Activated CD8-positive, alpha-beta memory T cell treated with anti-CD3 and anti-CD28 coated beads for 36 hours (primary cell): ENCODE results near the gene ADAP1. TPM values are rescaled to one million over a fixed set of nuclear protein-coding genes. Genes with fewer than 3 reads are reported as not detected.
"Not testable (repeated sequence)": the region's sequence is repeated elsewhere in the genome, so short reads cannot be mapped to it uniquely, and the experiment has no call there.

Experiments used
- CTCF ChIA-PET: fragments of 350-600 bp; sonication (Branson Sonifier 250); formaldehyde crosslinking; loops from one replicate; lab custom pipeline; 2021; ENCODE audit warnings: antibody characterized with exemption; lab: Charles Lee
- POLR2A ChIA-PET: fragments of 350-600 bp; sonication (Branson Sonifier 250); formaldehyde crosslinking; loops from one replicate; lab custom pipeline; 2021; ENCODE audit warnings: antibody characterized with exemption; lab: Charles Lee
- total RNA-seq, 2 experiments: library from RNA; stranded (reverse); gene quantifications; one replicate each; pipeline ENCODE4 v1.2.3, GENCODE V29; 2021

Gene ADAP1
- total RNA-seq, 2 experiments from 2014 or later = 68.9 to 69.1 TPM

- ChIA-PET POLR2A (interaction anchor here (1.0 kb wide), 1 partner anchor 43 kb away, joined by 5 read pairs; no protein-coding TSS in a partner anchor), CTCF (interaction anchor here (1.4 to 3.8 kb wide), 3 partner anchors 46 to 82 kb away, joined by 5 to 15 read pairs (median 7); partner anchors contain the start of gene COX19)
These were observed 44.0 kb downstream of the ADAP1 start for GRCh38 chr7:910441-910861.

GRCh38 chr7:909358-910329 lies 44.8 kb downstream of the ADAP1 start:
- ChIA-PET POLR2A (interaction anchor here (1.0 kb wide), 1 partner anchor 44 kb away, joined by 5 read pairs; no protein-coding TSS in a partner anchor), CTCF (interaction anchor here (1.0 to 3.8 kb wide), 6 partner anchors 14 to 156 kb away, joined by 3 to 15 read pairs (median 6); partner anchors contain the start of gene COX19)

- CTCF ChIA-PET = interaction anchor here (0.6 to 3.8 kb wide), 9 partner anchors 10 to 178 kb away, joined by 3 to 15 read pairs (median 4); partner anchors contain the start of gene COX19
- POLR2A ChIA-PET = not testable (repeated sequence)
These were observed 45.7 kb downstream of the ADAP1 start for GRCh38 chr7:908591-909357.

DNA sequence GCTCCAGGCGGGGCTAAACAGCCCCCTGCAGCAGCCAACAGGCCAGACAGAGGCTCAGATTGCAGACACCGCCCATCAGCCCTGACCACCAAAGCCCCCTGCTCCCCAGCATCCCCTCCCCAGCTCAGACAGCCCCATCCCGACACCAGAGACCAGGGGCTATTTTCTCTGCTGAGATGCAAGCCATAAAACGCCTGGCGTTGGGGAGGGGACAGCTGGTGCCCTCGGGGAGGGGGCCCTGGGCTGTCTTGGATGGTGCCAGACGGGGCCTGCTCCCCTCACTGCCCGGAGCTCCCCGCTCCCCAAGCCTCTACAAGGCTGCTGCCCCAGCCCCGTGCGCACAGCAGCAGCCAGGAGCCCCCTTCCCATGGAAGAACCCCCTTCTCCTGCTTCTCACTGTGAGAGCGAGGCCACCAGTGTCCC lies 46.3 kb downstream of the ADAP1 start:
- ChIA-PET POLR2A (no interaction called here), CTCF (interaction anchor here (0.6 to 3.8 kb wide), 12 partner anchors 10 to 178 kb away, joined by 3 to 15 read pairs (median 4); partner anchors contain the start of gene COX19)

GRCh38 chr7:907158-907980 lies 47.1 kb downstream of the ADAP1 start:
- ChIA-PET POLR2A (no interaction called here), CTCF (interaction anchor here (1.0 to 3.8 kb wide), 7 partner anchors 16 to 85 kb away, joined by 3 to 15 read pairs (median 5); partner anchors contain the start of gene COX19)

DNA sequence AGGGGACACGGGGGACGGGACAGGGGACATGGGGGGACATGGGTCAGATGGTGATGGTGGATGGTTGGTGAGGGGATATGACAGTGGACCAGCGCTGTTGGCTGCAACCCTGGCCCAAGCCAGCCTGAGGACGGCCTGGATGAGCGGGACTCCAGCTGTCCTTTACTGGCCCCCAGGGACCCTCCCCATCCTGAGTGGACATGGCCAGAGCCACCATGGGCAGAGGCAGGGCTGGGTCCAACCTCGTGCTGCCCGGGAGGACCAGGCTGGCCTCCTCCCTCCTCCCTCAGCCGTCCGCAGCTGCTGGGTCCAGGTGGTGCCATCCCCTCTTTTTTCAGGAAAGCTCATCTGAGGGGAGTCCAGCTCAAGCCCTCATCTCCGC lies 47.7 kb downstream of the ADAP1 start:
- POLR2A ChIA-PET = no interaction called here
- CTCF ChIA-PET = interaction anchor here (1.5 to 2.4 kb wide), 3 partner anchors 19 to 86 kb away, joined by 4 to 8 read pairs (median 5); partner anchors contain the start of gene COX19

DNA sequence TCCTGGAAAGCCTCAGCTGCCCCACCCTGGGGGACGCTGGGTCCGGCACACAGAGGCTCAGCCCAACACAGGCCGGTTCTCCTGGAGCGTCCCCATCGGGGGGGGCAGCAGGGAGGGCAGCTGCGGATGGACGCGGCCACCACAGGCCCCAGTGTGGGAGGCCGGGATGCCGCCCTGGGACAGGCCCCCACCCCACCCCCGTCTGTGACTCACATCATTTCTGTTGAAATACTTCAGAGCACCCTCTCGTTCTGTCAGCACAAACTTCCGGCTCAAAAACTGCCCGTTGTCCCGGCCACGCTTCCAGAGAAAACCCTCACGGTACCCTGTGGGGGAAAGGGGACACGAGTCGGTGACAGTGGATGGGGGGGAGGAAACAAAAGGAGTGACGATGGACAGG lies 49.6 kb downstream of the ADAP1 start:
- ChIA-PET CTCF (no interaction called here), POLR2A (no interaction called here)

DNA sequence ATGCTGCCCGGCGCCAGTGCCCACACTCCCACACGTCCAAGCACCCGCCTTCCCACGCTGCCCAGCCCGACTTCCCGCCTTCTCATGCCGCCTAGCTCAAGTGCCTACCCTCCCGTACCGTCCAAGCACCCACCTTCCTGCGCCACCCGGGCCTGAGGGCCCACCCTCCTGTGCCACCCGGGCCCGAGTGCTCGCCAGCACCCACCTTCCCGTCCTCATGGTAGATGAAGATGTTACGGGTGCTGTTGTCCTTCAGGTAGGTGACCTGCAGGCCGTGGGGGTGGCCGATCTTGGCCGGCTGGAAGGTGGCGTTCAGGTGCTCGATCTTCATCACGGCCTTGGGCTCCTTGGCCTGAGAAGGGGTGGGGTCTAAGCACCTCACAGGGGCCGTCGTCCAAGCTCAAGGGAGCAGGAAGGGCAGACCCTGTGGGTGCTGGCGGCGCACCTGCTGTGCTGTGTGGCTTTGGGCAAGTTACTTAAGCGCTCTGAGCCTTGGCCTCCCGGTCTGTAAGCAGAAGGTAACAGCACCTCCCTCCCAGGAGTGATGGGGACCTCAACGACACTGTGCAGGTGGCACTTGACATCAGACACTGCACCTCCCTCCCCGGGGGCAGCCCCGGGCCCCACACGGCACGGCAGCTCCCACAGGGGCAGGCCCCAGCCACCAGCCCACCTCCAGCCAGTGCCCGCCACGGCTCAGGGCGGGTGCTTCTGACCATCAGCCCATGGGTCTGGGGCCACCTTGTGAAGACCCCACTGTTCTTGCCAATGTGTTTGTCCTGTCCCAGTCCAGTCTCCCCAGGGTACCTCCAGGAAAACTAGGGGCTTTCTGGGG lies 50.3 kb downstream of the ADAP1 start:
- POLR2A ChIA-PET = no interaction called here
- CTCF ChIA-PET = interaction anchor here (1.1 kb wide), 1 partner anchor 19 kb away, joined by 3 read pairs; no protein-coding TSS in a partner anchor

DNA sequence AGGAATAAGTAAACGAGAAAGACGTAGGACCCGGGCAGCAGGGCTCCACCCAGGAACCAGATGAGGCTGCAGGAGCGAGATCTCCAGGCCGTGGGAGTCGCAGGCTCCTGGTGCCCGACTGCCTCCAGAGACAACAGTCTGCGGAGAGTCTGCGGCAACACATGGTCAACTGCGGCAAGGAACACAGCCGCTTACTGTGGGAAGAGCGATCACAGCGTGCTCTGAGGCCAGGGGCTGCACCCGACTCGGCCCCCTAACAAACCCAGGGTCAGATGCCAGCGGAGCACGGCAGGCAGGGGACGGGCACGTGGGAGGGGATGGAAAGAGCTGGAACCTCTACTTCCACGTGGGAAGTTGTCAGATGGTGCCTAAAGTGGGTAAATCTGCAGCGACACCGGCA lies 51.5 kb downstream of the ADAP1 start:
- CTCF ChIA-PET = no interaction called here
- POLR2A ChIA-PET = no interaction called here

DNA sequence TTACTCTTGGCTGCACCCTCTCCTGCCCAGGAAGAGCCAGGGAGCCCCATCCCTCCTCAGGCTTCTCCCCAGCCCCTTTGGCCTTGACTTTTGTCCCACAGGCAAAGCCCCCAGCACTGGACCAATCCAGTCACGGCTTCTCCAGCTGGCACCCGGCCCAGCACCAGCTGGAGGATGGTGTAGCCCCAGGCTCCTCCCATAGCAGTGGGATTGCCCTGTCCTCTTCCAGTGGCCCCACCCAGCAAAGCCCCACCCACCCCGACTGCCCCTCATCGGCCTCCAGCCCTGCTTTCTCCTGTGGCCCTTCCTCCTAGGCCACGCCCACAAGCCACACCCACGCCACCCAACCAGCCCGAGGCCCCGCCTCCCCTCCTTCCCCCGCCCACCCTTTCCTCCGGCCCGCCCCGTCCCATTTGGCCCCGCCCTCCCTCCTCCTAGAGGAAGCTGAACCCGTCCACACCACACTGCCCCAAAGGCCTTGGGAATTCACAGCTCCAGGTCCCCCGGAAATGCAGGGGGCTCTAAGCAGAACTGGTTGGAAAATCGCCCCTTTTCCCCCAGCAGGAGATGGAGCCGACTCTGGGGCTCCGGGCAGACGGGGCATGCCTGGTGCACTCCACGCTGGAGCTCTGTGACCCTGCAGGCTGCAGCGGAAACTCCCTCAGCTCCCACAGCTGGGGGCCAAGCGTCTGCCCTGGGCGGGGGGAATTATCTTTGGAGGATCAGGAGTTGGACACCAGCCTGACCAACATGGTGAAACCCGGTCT lies 52.9 kb downstream of the ADAP1 start:
- POLR2A ChIA-PET = interaction anchor here (0.6 kb wide), 1 partner anchor 326 kb away, joined by 3 read pairs; no protein-coding TSS in a partner anchor
- CTCF ChIA-PET = interaction anchor here (0.5 kb wide), 1 partner anchor 45 kb away, joined by 4 read pairs; no protein-coding TSS in a partner anchor

- CTCF ChIA-PET = no interaction called here
- POLR2A ChIA-PET = interaction anchor here (0.6 kb wide), 1 partner anchor 326 kb away, joined by 3 read pairs; no protein-coding TSS in a partner anchor
These were observed 53.5 kb downstream of the ADAP1 start for GRCh38 chr7:901041-901387.

GRCh38 chr7:900331-901040 lies 54.0 kb downstream of the ADAP1 start:
- ChIA-PET POLR2A (interaction anchor here (0.6 kb wide), 2 partner anchors 39 to 327 kb away, joined by 3 read pairs; no protein-coding TSS in a partner anchor), CTCF (no interaction called here)

DNA sequence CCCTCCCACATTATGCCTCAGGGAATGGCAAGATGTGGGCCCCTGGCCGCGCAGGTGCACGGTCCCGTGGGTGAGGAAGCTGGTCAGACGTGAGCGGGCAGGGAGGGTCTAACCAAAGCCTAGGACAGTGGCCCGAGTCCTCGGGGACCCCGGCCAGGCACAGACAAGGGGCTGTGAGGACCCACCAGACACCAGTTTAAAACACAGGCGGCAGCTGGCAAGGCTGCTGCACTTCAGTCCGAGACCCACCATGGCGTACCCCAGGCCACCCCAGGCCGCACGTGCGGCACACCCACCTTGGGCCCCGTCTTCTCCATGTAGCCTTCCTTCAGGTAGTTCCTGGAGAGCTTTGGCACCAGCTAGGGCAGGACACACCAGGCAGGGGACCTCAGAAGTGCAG lies 54.7 kb downstream of the ADAP1 start:
- ChIA-PET POLR2A (no interaction called here), CTCF (no interaction called here)

DNA sequence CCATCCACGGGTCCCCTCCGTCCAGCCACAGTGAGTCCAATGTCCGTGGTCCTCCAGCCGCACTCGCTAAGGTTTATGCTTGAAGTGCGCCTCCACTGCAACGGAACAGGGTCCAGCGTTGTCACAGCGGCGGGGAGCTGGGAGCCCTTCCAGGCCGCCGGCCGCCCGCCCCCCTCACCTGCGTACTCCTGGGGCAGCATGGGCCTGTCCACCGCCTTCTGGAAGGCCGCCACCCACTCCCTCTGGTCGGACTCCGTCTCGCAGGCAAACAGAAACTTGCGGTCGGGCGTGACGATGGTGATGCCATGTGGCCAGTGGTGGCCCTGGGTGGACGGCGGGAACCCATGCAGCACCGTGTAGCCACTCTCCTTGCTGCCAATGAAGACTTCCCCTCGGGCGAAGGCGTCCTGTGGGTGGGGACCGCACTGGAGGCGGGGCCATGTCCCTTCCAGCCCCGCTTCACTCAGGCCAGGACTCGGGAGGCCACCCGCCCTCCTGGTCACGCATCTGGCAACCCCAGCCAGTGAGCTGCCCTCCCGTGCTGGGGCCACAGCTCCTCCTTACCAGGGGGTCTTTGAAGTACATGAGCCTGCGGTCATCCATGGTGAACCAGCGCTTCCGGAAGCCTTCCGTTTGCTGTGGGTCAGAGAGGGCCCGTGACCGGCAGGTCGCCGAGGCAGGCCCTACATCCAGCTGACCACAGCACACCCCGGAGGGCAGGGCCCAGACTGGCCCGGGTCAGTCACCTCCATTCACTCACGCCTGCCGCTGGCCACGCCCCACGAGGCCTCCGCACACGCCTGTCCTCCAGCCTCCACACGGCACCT lies 55.4 kb downstream of the ADAP1 start:
- ChIA-PET POLR2A (no interaction called here), CTCF (no interaction called here)

- ChIA-PET POLR2A (no interaction called here), CTCF (no interaction called here)
These were observed 56.0 kb downstream of the ADAP1 start for GRCh38 chr7:898460-898854.
